Measurements from ENCODE around the gene ZNF267.

GRCh38 chr16:31860508-31860907 lies 13.1 kb upstream of the ZNF267 start:
- TF ChIP-seq, protein P1, sequence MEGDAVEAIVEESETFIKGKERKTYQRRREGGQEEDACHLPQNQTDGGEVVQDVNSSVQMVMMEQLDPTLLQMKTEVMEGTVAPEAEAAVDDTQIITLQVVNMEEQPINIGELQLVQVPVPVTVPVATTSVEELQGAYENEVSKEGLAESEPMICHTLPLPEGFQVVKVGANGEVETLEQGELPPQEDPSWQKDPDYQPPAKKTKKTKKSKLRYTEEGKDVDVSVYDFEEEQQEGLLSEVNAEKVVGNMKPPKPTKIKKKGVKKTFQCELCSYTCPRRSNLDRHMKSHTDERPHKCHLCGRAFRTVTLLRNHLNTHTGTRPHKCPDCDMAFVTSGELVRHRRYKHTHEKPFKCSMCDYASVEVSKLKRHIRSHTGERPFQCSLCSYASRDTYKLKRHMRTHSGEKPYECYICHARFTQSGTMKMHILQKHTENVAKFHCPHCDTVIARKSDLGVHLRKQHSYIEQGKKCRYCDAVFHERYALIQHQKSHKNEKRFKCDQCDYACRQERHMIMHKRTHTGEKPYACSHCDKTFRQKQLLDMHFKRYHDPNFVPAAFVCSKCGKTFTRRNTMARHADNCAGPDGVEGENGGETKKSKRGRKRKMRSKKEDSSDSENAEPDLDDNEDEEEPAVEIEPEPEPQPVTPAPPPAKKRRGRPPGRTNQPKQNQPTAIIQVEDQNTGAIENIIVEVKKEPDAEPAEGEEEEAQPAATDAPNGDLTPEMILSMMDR (IDR thresholded peaks at IDR 0.05; ENCODE audit: low read depth, low read length, poor library complexity, severe bottlenecking), result no peak
- no peak for TF ChIP-seq EZH2phosphoT487 (IDR thresholded peaks at IDR 0.05; ENCODE audit: borderline replicate concordance, low read length)
